NCI-H146 treated with DMSO at 0.1 percent for 48 hours (cell line): ENCODE measurements around the gene ARID1B.

Source experiments
- DNase-seq: peaks from one replicate; lab custom pipeline; 2025; ENCODE audit not compliant: unreplicated experiment; lab: John Stamatoyannopoulos, UW

ARID1B gene

DNA sequence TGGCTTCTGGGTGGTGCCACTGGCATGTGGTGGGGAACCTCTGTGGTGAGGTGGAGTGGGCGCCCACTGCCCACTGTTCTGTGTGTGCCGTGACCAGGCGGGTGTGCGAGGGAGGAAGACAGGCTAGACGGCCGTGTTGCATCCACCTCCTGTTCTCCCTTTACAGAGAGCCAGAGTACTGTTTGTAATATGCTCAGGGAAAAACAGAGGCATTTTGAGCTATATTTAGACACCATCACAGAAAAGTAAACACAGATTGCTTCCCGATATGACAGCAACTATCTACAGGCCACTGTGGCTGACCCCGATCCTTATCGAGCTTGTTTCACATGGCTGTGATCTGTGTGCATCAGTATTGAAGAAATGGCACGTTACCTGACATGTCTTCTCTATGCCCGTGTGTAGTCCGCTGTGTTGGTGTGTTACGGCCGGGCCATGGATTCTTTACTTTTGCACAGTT is 45.6 kb downstream of the ARID1B start:
- DNase-seq: peak; percentile 16

DNA sequence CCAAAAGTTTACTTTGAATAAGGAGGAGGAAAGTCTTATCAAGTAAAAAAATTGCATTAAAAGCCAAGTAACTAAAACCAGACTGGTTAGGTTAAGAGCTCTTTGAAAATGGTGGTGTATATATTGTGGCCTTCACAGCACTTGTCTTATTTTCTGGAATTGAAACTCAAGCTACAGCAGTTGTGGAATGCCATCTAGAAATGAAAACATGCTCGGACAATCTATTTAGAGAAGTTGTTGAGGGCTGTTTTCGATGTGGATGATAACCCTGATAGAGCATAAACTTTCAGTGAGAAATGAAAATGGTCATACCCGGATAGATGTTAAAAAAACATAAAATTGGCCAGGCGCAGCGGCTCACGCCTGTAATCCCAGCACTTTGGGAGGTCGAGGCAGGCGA is 47.0 kb downstream of the ARID1B start:
- no peak for DNase-seq

DNA sequence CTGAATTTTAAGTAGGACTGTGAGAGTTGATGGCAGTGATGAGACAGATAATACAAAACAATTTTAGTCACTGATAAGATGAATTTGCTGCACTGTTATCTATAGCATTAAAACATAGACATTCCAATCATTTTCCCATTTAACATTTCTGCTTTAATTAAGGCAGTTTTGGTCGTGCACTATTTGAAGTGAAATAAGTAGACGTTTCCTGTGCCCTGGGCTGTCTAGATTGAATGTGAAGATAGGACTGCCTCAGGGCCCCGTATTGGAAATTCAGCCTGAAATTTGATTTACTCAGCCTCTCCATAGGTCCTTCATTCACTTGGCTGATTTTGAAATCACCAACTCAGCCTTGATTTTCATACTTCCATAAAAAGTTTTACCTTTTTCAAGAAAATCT is 48.3 kb downstream of the ARID1B start:
- DNase-seq: peak; percentile 20

DNA sequence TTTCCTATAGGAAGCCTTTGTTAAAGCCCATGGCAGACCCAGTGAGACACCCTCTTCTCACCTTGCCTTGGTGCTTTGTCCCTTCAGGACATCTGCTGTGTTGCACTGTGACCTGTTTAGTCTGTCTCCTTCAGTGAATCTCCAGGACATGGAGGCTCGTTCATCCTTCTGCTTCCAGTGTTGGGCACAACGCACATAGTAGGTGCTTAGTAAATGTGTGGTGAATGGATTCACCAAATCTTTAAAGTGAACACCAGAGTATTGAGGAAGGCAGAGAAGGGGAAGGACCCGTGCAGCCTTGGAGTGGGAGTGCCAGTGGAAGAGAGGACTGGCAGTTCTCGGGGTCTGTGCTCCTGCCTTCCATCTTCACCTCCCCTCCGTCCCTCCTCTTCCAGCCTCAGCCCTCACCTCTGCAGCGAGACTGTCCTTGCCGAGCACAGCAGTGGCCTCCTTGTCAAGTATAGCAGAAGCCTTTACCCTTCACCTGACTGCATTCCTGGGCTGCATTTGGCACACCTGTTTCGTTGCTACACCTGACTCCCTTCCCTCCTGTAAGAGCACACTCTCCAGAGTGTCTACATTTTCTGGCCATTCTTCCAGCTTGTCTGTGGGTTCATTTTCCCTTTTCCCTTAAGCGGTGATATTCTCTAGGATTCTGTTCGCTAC is 49.2 kb downstream of the ARID1B start:
- DNase-seq: no peak

DNA sequence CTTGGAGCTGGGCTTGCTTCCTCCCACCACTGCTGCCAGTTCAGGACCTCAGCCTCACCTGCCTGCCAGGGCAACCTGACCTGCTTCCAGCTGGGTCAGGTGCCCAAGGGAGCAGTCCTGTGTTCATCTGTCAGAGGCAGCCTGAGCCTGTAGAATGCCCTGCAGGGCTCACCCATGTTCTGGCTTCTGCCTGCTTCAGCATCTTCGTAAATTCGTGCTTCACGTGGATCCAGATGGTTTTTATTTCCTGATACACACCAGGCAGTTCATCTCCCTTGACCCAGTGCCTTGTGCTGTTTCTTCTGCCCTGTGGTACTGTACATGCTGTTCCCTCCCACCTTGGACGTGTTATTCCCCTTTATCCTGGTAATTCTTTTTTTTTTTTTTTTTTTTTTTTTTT is 50.2 kb downstream of the ARID1B start:
- no peak for DNase-seq

DNA sequence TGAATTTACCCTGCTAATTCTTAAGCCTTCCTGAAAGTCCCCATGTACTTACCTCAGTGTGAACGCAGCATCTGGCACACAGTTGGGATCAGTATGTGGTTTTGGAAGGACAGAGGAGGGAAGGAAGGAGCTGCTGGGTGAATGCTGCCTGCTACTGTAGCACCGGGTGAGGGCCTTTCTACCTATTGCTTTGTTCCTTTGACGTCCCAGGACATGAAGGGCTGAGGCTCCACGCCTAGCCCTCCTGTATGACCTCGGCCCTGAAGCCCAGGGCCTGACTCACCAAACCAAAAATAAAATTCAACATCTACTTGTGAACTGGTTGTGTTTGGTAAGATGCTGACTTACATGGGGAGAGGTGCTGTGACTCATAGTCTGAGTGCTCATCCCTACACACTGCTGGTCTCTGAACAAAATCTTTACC is 51.1 kb downstream of the ARID1B start:
- no peak for DNase-seq

DNA sequence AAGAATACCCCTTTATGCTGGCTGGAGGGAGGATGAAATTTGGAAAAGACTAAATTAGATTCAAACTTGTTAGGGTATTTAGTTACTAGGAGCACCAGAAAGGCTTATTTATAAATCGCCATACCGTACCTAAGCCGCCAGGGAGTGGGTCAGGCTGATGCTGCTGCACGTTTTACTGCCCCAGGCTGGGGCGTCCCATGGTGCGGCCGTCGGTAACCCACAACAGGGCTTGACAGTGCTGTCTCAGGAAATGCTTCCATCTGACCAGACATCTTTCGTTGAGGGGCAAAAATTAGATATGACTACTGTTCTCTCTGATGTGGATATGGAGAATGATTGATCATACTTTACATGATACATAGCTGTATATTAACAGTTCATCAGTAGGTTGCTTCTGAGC is 52.9 kb downstream of the ARID1B start:
- DNase-seq: no peak

DNA sequence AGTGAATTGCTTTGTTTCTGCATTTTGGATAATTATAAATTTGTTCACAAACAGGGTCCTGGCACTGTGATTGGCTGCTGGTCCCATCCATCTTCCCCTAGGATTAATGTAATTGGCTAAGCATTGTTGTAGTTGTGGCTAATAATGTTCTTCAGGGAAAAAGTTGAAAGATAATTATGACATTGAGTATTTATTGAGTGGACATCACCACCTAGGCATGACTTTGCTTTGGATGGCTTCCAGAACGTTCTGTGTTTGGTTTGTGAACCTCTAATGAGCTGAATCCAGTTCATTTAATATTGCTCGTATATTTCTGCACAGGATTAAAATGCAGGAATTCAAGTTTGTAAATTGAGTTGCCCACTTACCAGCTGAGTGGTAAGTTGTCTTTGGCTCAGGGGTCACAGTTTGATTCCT is 55.1 kb downstream of the ARID1B start:
- DNase-seq: peak; percentile 56

DNA sequence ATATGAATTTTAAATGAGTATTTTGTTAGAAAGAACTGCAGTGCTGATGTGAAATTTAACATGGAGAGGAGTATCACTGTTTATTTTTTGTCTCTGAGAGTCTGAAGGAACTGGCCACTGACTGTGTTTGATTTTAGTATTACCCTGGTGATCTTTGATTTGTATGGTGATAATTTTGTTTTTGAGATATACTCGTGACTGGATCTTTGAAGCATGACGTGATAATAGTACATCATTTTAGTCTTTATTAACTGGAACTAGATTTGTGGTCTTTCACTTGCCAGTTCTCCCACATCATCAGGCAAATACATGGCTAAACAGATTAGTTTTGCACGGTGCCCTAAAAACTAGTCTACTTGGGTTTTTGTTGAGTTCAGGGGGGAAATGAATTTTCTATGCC is 55.5 kb downstream of the ARID1B start:
- peak; percentile 56 for DNase-seq

DNA sequence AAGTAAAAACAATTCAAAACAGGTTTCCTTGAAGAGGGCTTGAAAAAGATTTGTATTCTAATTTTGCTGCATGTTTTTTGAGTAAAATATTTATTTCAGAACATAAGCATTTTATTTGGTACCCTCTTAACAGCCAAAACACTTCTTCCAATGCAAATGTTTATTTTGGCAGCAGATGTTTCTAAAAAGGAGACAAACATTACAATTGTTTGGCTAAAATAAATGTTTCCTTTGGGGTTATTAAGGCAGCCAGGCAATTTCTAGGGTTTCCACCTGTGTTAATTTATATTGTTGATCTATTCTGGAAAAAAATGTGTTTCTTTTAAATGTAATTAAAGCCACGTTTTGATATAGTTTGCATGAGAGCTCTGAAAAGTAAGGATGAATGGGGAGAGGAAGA is 56.6 kb downstream of the ARID1B start:
- DNase-seq: peak; percentile 77

DNA sequence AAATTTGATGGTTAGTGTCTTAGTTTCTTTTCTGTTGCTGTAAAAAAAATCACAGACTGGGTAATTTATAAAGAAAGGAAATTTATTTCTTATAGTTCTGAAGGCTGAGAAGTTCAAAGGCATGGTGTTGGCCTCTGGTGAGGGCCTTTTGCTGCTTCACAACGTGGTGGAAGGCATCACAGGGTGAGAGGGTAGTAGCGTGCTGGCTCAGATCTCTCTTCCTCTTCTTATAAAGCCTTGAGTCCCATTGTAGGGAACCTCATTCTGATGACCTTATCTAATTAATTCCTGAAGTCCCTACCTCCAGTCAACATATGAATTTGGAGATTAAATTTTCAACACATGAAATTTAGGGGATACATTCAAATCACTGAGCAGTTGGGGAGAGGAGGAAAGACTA is 62.0 kb downstream of the ARID1B start:
- no peak for DNase-seq

DNA sequence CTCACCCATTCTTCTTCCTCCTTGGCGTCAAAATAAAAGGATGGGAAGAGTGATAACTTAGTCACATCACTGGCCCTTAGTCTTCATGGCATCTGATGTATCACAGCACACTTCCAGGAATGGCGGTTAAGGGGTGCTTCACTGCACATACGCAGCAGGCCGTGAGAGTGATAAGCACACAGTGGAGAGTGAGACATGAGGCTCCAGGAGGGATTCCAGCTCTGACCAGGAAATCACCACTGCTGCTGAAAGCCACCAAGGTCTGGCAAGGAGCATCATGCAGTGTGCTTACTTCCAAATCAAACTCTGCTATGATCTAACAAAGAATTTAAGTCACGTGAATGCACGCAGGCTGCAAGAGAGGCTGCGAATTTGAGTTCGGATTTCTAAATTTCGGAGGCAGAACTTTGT is 62.4 kb downstream of the ARID1B start:
- no peak for DNase-seq

DNA sequence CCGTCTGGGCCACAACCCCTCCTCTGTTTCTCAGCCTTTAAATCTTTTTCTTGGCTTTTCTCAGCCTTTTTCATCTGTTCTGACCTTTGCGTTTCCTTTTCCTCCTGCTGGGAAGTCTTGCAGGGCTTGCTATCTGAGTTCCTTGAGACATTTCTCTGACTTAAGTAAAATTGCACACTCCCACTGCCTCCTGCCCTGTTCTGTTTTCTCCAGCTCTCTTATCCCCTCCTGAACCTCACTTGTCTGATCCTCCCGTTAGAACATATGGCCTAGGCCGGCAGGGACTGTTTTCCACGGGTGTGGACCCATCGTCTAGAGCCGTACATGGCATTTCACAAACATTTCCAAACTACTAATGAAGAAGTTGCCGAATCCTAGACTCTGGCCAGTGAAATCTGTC is 63.0 kb downstream of the ARID1B start:
- DNase-seq: no peak

DNA sequence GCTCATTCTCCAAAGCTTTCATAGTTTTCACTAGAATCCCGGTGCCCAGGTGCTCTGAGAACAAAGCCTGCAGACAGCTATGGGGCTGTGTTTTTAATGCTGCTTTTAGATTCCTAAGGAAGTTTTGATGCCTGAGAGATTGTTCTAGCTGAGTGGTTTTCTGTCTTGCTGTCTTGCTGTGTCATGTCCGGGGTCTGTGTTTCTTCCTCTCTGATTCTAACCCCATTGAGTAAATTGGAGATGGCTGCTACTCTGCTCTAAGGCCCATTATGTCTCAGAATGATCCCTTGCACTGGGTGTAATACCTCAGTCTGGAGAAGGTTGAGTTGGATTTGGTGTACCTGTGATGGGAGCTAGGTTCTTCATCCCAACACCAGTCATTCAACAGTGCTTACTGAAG is 63.4 kb downstream of the ARID1B start:
- no peak for DNase-seq

DNA sequence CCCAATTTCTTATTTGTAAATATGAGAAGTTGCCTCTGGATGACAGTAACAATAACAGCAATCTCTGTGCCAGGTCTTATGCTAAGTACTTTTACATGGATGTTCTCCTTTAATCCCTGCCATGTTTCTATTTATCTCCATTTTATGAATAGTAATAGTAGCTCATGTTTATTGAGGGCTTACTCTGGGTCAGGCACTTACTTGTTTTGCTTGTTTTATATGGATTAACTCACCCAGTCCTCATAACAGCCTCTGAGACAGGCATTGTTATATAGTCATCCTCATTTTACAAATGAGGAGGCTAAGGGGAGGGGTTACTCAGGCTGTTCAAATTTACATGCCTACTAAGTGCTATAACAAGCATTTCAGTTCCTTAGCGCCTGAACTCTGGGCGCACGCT is 64.3 kb downstream of the ARID1B start:
- DNase-seq: no peak

DNA sequence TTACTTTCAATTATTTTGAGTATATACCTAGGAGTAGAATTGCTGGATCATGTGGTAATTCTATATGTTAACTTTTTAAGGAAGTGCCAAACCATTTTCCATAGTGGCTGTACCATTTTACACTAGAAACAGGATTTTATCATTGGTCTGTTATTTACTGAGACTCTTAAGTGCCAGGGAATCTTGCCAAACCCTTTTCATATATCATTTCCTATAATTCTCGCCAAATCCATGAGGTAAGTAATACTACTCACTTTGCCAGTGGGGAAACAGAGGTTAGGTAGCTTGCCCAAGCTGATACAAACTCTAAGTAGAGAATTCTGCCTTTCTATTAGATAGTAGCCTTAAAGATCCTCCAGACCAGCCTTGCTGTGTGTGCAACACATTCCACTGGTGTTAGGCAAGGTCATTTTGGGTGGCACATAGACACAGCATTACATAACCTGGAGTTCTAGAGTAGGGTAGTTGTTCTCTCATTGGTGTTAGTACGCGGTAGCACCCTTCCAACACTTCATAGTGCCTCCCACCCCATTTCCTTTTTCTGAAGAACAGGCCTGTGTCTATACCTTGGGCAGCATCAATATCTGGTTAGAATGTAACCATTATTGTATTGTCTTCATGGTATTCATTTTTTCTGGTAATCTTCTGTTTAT is 65.5 kb downstream of the ARID1B start:
- no peak for DNase-seq

DNA sequence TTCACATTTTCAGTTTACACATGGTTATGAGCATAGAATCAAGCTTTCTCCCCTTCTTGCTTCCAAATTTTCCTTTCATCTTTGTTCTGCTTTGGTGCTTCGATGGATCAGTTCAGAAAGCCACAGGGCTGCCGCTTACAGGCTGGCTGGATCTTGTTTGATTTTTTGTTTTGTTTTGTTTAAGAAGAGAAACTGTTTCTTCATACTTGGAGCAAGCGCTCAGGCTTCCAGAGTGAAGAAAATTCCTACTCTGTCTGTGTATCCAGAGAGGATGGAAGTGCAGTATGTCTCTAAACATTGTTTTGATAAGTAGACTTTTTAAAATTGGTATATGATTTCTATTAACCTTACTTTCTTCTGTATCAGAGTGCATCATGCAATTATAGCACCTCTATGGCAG is 66.9 kb downstream of the ARID1B start:
- DNase-seq: no peak

DNA sequence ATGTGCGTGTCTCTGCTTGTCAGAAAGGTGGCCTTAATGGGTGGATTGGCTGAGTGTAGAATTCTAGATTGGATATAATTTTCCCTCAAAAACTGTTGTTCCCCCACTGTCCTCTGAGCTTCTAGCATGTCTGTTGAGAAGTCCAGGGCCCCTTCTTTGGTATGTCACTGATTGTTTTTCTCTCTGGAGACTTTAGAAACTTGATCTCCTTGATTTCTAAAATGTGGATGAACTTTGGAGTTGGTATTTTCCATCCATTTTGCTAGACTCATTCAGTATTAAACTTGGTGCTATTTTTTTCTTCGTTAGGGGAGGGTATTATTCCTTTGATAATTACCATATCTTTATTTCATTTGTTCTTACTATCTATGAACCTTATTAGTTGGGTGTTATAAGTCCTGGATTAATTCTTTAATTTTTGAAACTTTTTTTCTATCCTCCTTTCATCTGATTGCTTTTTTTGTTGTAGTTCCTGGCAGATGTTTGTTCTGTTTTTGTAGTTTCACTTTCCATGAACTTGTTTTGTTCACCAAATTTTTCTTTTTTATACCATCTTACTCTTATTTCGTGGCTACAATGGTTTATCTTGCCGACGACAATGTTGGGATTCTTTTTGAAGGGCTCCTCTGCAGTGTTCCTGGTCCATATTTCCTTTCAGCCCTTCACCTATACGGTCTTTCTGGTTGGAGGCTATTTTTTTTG is 68.4 kb downstream of the ARID1B start:
- DNase-seq: no peak

DNA sequence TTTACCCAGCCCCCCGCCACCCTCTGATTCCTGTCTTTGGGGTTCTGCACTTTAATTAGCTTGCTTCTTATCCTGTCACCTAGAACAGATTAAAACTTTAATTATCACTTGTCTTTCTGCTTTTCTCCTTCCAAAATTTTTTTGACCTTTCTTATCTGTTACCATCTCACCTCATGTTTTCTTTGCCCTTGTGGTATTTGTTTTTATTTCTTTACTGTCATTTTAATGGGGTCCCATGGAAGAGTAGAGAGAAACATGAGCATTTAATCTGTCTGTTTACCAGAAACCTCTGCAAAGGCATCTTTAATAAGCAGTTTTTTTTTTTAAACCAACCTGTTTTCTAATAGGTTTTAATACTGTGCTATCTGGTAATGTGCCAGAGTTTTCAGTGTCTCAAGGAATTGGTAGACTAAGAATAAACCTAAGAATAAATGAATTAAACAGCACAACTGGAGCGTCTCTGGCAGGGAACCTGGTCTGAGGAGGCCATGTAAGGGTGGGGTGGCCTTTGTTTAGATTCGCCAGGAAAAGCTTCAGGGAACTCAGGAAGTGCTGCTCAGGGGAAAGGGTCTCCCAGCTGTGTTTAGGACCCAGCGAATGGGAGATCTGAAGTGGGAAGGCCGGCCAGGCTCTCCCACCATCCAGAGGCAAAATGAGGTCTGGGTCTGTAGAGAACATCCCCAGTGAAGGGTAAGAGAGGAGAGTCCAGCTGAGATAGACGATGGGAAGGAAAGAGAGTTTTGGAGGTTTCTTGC is 69.8 kb downstream of the ARID1B start:
- no peak for DNase-seq

DNA sequence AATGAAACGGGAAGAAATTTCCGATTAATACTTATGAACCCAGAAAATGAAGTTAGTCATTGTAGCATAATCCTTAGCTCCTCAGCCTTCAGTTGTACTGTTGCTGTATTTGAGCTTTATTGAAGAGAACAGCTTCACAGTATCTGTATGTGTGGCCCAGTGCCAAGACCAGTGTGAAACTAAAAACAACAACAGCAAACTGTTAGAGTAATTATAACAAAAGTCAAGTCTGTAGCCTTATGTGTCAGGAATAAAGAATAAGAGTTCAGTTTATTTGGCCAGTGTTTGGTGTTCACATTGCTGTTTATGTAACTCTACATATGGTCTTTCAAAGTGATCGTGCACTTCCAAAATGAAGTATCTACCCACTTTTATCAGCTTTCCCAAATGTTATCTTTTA is 70.9 kb downstream of the ARID1B start:
- no peak for DNase-seq

DNA sequence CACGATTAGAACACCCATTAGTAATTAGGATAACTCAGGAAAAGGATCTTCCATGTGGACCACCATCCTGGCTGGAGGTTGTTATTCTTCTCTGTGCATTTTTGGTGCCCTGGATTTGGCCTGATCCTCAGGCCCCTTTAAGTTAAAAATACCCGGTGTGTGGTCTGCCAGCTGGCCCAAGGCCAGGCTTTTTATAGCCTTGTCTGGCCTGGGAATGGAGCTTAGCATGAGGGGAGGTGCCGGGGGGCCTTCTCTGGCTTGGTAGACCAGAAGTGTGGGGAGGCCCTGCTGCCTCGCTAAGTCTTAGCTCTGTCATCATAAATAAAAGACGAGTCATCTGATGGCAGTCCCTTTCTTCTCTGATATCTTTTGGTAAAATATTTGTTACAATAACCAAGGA is 71.4 kb downstream of the ARID1B start:
- no peak for DNase-seq

DNA sequence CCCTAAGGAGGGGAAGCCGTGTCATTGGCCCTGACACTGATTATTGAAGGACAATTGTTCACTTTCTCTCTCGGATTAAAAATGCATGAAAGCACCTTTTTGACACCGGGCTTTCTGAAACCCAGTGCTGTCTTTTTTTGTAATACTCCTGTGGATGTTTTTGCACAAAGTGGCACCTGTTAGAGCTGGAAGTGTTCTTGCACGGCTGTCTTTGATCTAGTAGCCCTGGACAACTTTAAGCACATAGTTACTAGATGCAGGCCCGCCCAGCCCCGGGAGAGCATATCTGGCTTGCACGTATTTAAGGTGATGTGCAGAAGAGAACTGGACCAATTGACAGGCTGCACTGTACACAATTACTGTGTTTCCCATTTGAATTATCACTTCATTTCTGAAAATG is 72.6 kb downstream of the ARID1B start:
- no peak for DNase-seq
